ENCODE measurements around the gene TTC32.
"Not testable (repeated sequence)": the region's sequence is repeated elsewhere in the genome, so short reads cannot be mapped to it uniquely, and the experiment has no call there.

The TTC32 gene

GRCh38 chr2:19899985-19900930 lies 1.5 kb downstream of the TTC32 start:
- no peak for DNase-seq

GRCh38 chr2:19898592-19899329 lies 3.0 kb downstream of the TTC32 start:
- DNase-seq = no peak

GRCh38 chr2:19897623-19898245 lies 4.0 kb downstream of the TTC32 start:
- no peak for DNase-seq

- DNase-seq = no peak
Observed at GRCh38 chr2:19895535-19895934, 6.2 kb downstream of the TTC32 start.

GRCh38 chr2:19894134-19894792 lies 7.5 kb downstream of the TTC32 start:
- no peak for DNase-seq

- DNase-seq = no peak
Observed at GRCh38 chr2:19893520-19894133, 8.2 kb downstream of the TTC32 start.

- DNase-seq = not testable (repeated sequence)
Observed at GRCh38 chr2:19891971-19892370, 9.8 kb downstream of the TTC32 start.

- no peak for DNase-seq
Observed at GRCh38 chr2:19890104-19890503, 11.7 kb downstream of the TTC32 start.

GRCh38 chr2:19888831-19889230 lies 13.0 kb downstream of the TTC32 start:
- DNase-seq = no peak

- DNase-seq = no peak
Observed at GRCh38 chr2:19887510-19887909, 14.3 kb downstream of the TTC32 start.

- DNase-seq = no peak
Observed at GRCh38 chr2:19886261-19886660, 15.5 kb downstream of the TTC32 start.

GRCh38 chr2:19885791-19886190 lies 16.0 kb downstream of the TTC32 start:
- no peak for DNase-seq

GRCh38 chr2:19883971-19884720 lies 17.6 kb downstream of the TTC32 start:
- DNase-seq = no peak

- DNase-seq = no peak
Observed at GRCh38 chr2:19883486-19883885, 18.3 kb downstream of the TTC32 start.

GRCh38 chr2:19882286-19882685 lies 19.5 kb downstream of the TTC32 start:
- no peak for DNase-seq

GRCh38 chr2:19881908-19882265 lies 19.9 kb downstream of the TTC32 start:
- no peak for DNase-seq

GRCh38 chr2:19881221-19881907 lies 20.4 kb downstream of the TTC32 start:
- DNase-seq = no peak

- not testable (repeated sequence) for DNase-seq
Observed at GRCh38 chr2:19880191-19880590, 21.6 kb downstream of the TTC32 start.

- DNase-seq = no peak
Observed at GRCh38 chr2:19879120-19879519, 22.7 kb downstream of the TTC32 start.

GRCh38 chr2:19878268-19879046 lies 23.3 kb downstream of the TTC32 start:
- no peak for DNase-seq

All from fibroblast of skin of abdomen (primary cell).